Measurements from ENCODE around the gene PLEKHN1.

The PLEKHN1 gene

GRCh38 chr1:978835-979743 lies 12.8 kb downstream of the PLEKHN1 start:
- Histone ChIP-seq H2AFZ (ENCODE audit: low read depth, low read length) (no peak overlapping the region), H3K79me2 (ENCODE audit: low read length) (no peaks in the 10 kb centered on the region), H3K4me3 (ENCODE audit: low read length) (no peak overlapping the region), H3K4me1 (ENCODE audit: low read length) (no peaks in the 10 kb centered on the region), H3K36me3 (replicated peaks; ENCODE audit: low read depth, low read length) (no peaks in the 10 kb centered on the region), H3K27me3 (ENCODE audit: low read depth, low read length) (peaks cover 4% of the 10 kb centered on the region; the same call in 1 of the 2 replicates), H3K27ac (ENCODE audit: low read length) (no peak overlapping the region), H3K4me2 (ENCODE audit: low read length) (no peak overlapping the region), H3K9ac (ENCODE audit: low read length) (no peak overlapping the region), H4K20me1 (ENCODE audit: insufficient read depth, low read length) (no peaks in the 10 kb centered on the region), H3K9me3 (ENCODE audit: insufficient read depth, low read length) (no peaks in the 10 kb centered on the region)
- TF ChIP-seq EZH2phosphoT487 (IDR thresholded peaks at IDR 0.05; ENCODE audit: low read depth) (no peak), CTCF (IDR thresholded peaks at IDR 0.05; ENCODE audit: low read depth, low read length) (no peak)

GRCh38 chr1:979744-980072 lies 13.4 kb downstream of the PLEKHN1 start:
- no peaks in the 10 kb centered on the region for H3K36me3 ChIP-seq (replicated peaks; ENCODE audit: low read depth, low read length)
- H3K4me2 ChIP-seq (ENCODE audit: low read length): no peak overlapping the region
- peaks cover 4% of the 10 kb centered on the region; the same call in 1 of the 2 replicates for H3K27me3 ChIP-seq (ENCODE audit: low read depth, low read length)
- H2AFZ ChIP-seq (ENCODE audit: low read depth, low read length): no peak overlapping the region
- H3K9me3 ChIP-seq (ENCODE audit: insufficient read depth, low read length): no peaks in the 10 kb centered on the region
- no peak overlapping the region for H3K9ac ChIP-seq (ENCODE audit: low read length)
- no peaks in the 10 kb centered on the region for H4K20me1 ChIP-seq (ENCODE audit: insufficient read depth, low read length)
- H3K4me1 ChIP-seq (ENCODE audit: low read length): no peaks in the 10 kb centered on the region
- H3K27ac ChIP-seq (ENCODE audit: low read length): no peak overlapping the region
- H3K79me2 ChIP-seq (ENCODE audit: low read length): no peaks in the 10 kb centered on the region
- TF ChIP-seq CTCF (IDR thresholded peaks at IDR 0.05; ENCODE audit: low read depth, low read length): no peak
- TF ChIP-seq EZH2phosphoT487 (IDR thresholded peaks at IDR 0.05; ENCODE audit: low read depth): no peak
- H3K4me3 ChIP-seq (ENCODE audit: low read length): no peak overlapping the region

- Histone ChIP-seq H4K20me1 (ENCODE audit: insufficient read depth, low read length) (no peaks in the 10 kb centered on the region), H3K27ac (ENCODE audit: low read length) (no peak overlapping the region), H3K27me3 (ENCODE audit: low read depth, low read length) (peaks cover 4% of the 10 kb centered on the region; the same call in 1 of the 2 replicates), H3K4me2 (ENCODE audit: low read length) (no peak overlapping the region), H2AFZ (ENCODE audit: low read depth, low read length) (no peak overlapping the region), H3K4me3 (ENCODE audit: low read length) (no peak overlapping the region), H3K4me1 (ENCODE audit: low read length) (no peaks in the 10 kb centered on the region), H3K9me3 (ENCODE audit: insufficient read depth, low read length) (no peaks in the 10 kb centered on the region), H3K79me2 (ENCODE audit: low read length) (no peaks in the 10 kb centered on the region), H3K36me3 (replicated peaks; ENCODE audit: low read depth, low read length) (no peaks in the 10 kb centered on the region), H3K9ac (ENCODE audit: low read length) (no peak overlapping the region)
- TF ChIP-seq CTCF (IDR thresholded peaks at IDR 0.05; ENCODE audit: low read depth, low read length) (no peak), EZH2phosphoT487 (IDR thresholded peaks at IDR 0.05; ENCODE audit: low read depth) (no peak)
Measured at GRCh38 chr1:980137-980571, 13.9 kb downstream of the PLEKHN1 start.

DNA sequence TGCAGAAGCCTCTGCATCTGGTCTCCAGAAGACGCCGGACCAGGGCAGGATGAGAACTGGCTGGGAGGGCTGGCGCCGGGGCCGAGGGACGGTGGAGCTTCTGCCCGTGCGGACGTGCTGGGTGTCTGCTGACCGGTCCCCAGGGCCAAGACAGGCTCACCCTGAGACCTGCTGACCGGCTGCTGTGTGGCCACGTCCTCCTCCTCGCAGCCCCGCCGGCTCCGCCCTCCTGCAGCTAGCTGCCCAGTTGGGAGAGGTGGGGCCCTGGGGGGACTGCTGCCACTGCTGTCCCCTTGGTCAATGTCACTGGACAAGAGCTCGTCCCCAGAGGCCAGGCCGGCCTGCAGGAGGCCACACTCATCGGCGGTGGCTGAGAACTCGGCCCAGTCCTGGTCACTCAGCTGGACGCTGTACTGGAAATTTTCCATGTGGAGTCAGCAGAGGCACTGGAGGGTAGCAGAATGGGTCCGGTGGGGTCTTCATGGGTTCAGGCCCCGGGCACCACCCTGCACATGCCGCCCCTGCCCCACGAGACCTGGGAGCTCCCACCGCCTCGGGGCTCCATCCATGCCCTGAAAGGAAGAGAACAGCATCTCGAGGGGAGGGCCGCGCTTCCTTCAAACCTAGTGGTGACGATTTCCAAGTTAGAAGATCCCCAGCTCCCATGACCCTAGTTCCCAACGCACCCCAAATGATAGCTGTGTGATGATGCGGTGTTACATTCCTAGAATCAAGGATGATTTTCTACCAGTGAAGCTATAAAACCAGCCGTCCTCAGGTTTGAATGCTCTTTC lies 14.5 kb downstream of the PLEKHN1 start:
- H3K36me3 ChIP-seq (replicated peaks; ENCODE audit: low read depth, low read length): no peaks in the 10 kb centered on the region
- H2AFZ ChIP-seq (ENCODE audit: low read depth, low read length): no peak overlapping the region
- no peak overlapping the region for H3K27ac ChIP-seq (ENCODE audit: low read length)
- no peaks in the 10 kb centered on the region for H3K9me3 ChIP-seq (ENCODE audit: insufficient read depth, low read length)
- no peak overlapping the region for H3K4me2 ChIP-seq (ENCODE audit: low read length)
- H3K4me1 ChIP-seq (ENCODE audit: low read length): no peaks in the 10 kb centered on the region
- no peak overlapping the region for H3K9ac ChIP-seq (ENCODE audit: low read length)
- no peaks in the 10 kb centered on the region for H4K20me1 ChIP-seq (ENCODE audit: insufficient read depth, low read length)
- TF ChIP-seq EZH2phosphoT487 (IDR thresholded peaks at IDR 0.05; ENCODE audit: low read depth) (no peak), CTCF (IDR thresholded peaks at IDR 0.05; ENCODE audit: low read depth, low read length) (no peak)
- no peak overlapping the region for H3K4me3 ChIP-seq (ENCODE audit: low read length)
- H3K27me3 ChIP-seq (ENCODE audit: low read depth, low read length): no peaks in the 10 kb centered on the region
- no peaks in the 10 kb centered on the region for H3K79me2 ChIP-seq (ENCODE audit: low read length)

Data from OCI-LY3 (cell line).